SU-DHL-6 (cell line): ENCODE data around the gene PRDM13.

Experiments used
- CTCF ChIP-seq: fragments of 200-600 bp; sonication (generic); IDR thresholded peaks from one replicate; pipeline ENCODE4 v1.5.1; 2017; ENCODE audit warnings: antibody characterized with exemption, mild to moderate bottlenecking, low read length, moderate library complexity; ENCODE audit not compliant: insufficient read depth, poor library complexity, severe bottlenecking
- EZH2phosphoT487 ChIP-seq: fragments of 200-600 bp; sonication (generic), shearing (Covaris generic); conservative IDR thresholded peaks from 2 replicates; pipeline ENCODE4 v1.6.1; 2018; ENCODE audit warnings: mild to moderate bottlenecking, antibody characterized with exemption, low read length, moderate library complexity, mixed read lengths

DNA sequence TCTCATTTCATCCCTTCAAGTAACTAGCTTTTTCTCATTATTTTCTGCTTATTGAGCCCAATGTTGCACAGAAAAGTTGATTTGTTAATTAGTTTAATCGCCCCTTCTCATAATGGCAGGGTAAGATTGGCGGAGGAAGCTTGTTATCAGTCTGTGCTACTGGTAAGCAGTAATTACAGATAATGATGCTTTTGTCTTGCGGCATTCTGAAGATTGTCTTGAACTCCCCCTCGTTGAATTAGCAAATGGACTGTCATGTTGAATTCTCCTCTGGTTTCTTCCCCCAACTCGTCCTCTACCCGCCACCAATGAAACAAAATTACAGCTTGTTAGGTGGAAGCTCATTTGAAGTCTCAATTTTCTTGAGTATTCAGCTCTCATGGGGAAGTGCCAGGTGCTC lies 39.4 kb downstream of the PRDM13 start:
- no peak for TF ChIP-seq EZH2phosphoT487
- TF ChIP-seq CTCF = no peak
